ENCODE data around the gene LTBP1.

DNA sequence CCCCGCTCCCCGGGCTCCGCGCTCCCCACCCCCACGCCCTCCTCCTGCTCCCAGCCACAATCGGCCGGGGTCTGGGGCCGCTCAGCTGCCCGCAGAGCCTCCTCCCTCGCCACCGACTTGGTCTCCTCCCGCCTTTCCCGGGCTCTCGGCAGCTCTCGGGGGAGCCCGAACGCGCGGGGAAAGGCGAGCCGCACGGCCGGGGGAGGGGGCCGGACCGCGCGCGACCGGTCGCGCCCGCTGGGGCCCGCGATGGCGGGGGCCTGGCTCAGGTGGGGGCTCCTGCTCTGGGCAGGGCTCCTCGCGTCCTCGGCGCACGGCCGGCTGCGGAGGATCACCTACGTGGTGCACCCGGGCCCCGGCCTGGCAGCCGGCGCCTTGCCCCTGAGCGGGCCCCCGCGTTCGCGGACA is 327 bp downstream of the LTBP1 start:
- TF ChIP-seq, protein P1, sequence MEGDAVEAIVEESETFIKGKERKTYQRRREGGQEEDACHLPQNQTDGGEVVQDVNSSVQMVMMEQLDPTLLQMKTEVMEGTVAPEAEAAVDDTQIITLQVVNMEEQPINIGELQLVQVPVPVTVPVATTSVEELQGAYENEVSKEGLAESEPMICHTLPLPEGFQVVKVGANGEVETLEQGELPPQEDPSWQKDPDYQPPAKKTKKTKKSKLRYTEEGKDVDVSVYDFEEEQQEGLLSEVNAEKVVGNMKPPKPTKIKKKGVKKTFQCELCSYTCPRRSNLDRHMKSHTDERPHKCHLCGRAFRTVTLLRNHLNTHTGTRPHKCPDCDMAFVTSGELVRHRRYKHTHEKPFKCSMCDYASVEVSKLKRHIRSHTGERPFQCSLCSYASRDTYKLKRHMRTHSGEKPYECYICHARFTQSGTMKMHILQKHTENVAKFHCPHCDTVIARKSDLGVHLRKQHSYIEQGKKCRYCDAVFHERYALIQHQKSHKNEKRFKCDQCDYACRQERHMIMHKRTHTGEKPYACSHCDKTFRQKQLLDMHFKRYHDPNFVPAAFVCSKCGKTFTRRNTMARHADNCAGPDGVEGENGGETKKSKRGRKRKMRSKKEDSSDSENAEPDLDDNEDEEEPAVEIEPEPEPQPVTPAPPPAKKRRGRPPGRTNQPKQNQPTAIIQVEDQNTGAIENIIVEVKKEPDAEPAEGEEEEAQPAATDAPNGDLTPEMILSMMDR (IDR thresholded peaks at IDR 0.05; ENCODE audit: poor library complexity) = no peak
- TF ChIP-seq EZH2 (IDR thresholded peaks at IDR 0.05; ENCODE audit: borderline replicate concordance) = no peak

Measured in hepatocyte (in vitro differentiated cells).